ENCODE results near the gene BCAS1.

Gene BCAS1

DNA sequence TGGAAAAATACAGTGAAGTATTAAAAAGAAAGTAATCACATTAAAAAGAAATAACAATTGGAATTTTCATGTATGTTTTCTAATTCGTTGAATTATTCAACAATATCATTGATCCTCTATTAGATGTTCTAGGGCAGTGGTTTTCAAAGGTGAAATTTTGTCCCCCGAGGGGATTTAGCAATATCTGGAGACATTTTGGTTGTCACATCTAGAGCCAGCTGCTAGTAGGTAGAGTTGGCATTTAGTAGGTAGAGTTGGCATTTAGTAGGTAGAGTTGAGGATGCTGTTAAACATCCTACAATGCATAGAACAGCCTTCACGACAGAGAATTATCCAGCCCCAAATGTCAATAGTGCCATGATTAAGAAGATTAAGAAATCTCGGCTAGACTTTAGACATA is 173.7 kb downstream of the BCAS1 start:
- DNase-seq (ENCODE audit: extremely low read depth in 1 of 2, low read depth in 1 of 2), result no peak

DNA sequence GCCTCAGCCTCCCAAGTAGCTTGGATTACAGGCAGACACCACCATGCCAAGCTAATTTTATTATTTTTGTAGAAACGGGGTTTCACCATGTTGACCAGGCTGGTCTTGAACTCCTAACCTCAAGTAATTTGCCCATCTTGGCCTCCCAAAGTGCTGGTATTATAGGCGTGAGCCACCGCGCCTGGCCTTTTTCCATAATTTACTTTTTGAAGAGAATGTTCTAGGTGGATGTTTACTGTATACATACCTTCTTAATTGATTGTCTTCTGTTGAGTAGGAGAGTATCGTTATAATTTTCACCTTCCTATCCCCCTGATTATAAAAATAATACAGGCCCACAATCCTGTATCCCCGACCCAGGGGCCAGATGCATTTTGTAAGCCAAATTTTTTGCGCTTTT is 174.4 kb downstream of the BCAS1 start:
- no peak for DNase-seq (ENCODE audit: extremely low read depth in 1 of 2, low read depth in 1 of 2)

DNA sequence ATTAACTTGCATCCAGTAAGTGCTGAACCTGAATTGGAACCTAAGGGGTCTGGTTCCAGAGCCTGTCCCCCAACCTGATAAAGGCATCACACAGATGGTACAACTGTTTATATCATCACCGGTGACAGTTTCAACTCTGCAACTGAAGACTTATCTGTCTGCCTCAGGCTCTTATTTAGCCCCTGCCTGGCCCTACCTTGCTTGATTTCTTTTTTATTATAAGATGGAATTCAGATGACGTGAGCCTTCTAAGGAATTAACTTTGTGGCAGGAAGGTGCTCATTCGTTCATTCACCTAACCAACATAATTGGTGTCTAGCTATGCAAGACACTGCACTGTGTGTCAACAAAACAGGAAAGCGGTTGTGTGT is 175.0 kb downstream of the BCAS1 start:
- DNase-seq (ENCODE audit: extremely low read depth in 1 of 2, low read depth in 1 of 2), result no peak

DNA sequence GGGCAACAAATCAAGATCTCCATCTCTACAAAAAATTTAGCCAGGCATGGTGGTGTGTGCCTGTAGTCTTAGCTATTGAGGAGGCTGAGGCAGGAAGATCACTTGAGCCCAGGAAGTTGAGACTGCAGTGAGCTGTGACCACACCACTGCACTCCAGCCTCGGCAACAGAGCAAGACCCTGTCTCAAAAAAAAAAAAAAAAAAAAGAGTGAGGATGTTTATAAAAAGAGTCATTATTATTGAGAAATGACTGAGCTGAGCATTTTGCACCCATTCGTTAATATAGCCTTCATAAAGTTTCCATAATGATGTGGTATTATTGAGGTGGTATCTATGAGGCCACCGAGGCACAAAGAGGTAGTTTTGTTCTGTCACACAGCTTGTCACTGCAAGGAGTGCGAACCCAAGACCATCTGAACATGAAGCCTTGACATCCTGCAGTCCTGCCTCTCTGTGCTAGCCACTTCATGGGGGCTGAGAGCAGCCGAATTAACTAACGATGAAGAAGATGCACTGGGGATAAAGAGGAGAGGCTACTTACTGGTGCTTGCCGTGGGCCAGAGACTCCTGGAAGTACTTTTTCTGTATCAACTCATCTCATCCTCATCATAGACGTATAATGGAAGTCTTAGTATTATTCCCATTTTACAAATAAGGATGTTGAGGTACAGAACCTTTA is 175.5 kb downstream of the BCAS1 start:
- no peak for DNase-seq (ENCODE audit: extremely low read depth in 1 of 2, low read depth in 1 of 2)

All from activated CD8-positive, alpha-beta memory T cell treated with anti-CD3 and anti-CD28 coated beads for 1 hour (primary cell).